ENCODE data around the gene PPP4R4. TPM values are rescaled to one million over a fixed set of nuclear protein-coding genes. Genes with fewer than 3 reads are reported as not detected.

PPP4R4 gene
- total RNA-seq, 1 experiment from 2014 or later, result 1.1 TPM

DNA sequence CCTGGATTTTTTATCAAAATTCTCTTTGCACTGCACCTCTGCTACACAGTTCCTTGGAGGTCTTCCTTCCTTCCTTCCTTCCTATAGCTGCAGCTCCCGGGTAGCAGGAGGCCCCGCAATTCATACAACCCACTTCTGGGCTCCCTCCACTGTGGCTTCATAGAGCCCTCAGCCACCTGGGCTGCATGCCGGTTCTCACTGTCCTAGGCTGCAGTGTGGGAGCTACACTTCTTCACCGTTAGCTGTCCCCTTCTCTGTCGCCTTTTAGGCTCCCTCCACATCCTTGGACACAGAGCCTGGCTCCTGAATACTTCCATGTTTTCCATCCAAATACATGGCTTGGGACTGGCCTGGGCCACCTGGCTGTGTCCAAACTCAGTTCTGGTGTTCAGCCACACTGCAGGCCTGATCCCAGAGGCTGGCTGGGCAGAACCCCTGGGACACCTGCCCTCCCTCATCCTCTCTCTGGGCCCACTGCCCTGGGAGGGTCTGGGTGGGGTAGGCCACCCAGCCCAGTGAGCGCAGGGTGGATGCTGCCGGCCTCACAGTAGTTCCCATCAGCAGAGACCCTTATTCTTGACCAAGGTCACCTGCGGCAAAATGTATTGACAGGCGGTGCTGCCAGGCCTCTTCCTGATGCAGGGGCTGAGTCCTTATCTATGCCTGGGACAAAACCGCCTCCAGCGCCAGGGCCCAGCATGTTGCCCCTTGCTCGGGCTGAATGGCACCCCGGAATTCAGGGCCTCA lies 117.2 kb downstream of the PPP4R4 start:
- no TSS peak for BruUV-seq (replicated peaks)
- ChIA-PET POLR2A (no interaction called here), CTCF (no interaction called here)
- Histone ChIP-seq H3K9me3 (ENCODE audit: control insufficient read depth, insufficient read depth, low read depth, low read length) (no peaks in the 10 kb centered on the region), H3K4me1 (ENCODE audit: control insufficient read depth, insufficient read depth, low read length) (no peaks in the 10 kb centered on the region), H3K27me3 (ENCODE audit: control insufficient read depth, insufficient read depth, low read length) (no peaks in the 10 kb centered on the region), H3K4me3 (ENCODE audit: low read depth in 2 of 2, low read length in 2 of 2) (no peak overlapping the region), H3K36me3 (ENCODE audit: control insufficient read depth, insufficient read depth, low read length) (no peaks in the 10 kb centered on the region), H3K27ac (ENCODE audit: low read length) (no peak overlapping the region)
- TF ChIP-seq SIN3A (IDR thresholded peaks at IDR 0.05; ENCODE audit: borderline replicate concordance, insufficient read depth, low read depth, low read length), result no peak
- TF ChIP-seq, protein P1, sequence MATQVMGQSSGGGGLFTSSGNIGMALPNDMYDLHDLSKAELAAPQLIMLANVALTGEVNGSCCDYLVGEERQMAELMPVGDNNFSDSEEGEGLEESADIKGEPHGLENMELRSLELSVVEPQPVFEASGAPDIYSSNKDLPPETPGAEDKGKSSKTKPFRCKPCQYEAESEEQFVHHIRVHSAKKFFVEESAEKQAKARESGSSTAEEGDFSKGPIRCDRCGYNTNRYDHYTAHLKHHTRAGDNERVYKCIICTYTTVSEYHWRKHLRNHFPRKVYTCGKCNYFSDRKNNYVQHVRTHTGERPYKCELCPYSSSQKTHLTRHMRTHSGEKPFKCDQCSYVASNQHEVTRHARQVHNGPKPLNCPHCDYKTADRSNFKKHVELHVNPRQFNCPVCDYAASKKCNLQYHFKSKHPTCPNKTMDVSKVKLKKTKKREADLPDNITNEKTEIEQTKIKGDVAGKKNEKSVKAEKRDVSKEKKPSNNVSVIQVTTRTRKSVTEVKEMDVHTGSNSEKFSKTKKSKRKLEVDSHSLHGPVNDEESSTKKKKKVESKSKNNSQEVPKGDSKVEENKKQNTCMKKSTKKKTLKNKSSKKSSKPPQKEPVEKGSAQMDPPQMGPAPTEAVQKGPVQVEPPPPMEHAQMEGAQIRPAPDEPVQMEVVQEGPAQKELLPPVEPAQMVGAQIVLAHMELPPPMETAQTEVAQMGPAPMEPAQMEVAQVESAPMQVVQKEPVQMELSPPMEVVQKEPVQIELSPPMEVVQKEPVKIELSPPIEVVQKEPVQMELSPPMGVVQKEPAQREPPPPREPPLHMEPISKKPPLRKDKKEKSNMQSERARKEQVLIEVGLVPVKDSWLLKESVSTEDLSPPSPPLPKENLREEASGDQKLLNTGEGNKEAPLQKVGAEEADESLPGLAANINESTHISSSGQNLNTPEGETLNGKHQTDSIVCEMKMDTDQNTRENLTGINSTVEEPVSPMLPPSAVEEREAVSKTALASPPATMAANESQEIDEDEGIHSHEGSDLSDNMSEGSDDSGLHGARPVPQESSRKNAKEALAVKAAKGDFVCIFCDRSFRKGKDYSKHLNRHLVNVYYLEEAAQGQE (IDR thresholded peaks at IDR 0.05; ENCODE audit: insufficient read depth in 1 of 2, low read depth in 2 of 2, low read length in 1 of 2), result no peak
- no peak for TF ChIP-seq TCF7L2 (IDR thresholded peaks at IDR 0.05; ENCODE audit: low read depth, low read length)
- TF ChIP-seq, protein P2, sequence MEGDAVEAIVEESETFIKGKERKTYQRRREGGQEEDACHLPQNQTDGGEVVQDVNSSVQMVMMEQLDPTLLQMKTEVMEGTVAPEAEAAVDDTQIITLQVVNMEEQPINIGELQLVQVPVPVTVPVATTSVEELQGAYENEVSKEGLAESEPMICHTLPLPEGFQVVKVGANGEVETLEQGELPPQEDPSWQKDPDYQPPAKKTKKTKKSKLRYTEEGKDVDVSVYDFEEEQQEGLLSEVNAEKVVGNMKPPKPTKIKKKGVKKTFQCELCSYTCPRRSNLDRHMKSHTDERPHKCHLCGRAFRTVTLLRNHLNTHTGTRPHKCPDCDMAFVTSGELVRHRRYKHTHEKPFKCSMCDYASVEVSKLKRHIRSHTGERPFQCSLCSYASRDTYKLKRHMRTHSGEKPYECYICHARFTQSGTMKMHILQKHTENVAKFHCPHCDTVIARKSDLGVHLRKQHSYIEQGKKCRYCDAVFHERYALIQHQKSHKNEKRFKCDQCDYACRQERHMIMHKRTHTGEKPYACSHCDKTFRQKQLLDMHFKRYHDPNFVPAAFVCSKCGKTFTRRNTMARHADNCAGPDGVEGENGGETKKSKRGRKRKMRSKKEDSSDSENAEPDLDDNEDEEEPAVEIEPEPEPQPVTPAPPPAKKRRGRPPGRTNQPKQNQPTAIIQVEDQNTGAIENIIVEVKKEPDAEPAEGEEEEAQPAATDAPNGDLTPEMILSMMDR (IDR thresholded peaks at IDR 0.05), result no peak
- no peak for TF ChIP-seq POLR2AphosphoS5 (IDR thresholded peaks at IDR 0.05; ENCODE audit: low read depth, low read length)
- in situ Hi-C loops (cut with HindIII; ENCODE audit: low pct_unique_long_range_greater_than_20kb, low sequenced_read_pairs) (no loop called here), intact Hi-C loops (cut with micrococcal nuclease; ENCODE audit: unreplicated experiment) (no loop called here)
- ATAC-seq (no peak), DNase-seq (ENCODE audit: low read depth, low spot score) (no peak)

DNA sequence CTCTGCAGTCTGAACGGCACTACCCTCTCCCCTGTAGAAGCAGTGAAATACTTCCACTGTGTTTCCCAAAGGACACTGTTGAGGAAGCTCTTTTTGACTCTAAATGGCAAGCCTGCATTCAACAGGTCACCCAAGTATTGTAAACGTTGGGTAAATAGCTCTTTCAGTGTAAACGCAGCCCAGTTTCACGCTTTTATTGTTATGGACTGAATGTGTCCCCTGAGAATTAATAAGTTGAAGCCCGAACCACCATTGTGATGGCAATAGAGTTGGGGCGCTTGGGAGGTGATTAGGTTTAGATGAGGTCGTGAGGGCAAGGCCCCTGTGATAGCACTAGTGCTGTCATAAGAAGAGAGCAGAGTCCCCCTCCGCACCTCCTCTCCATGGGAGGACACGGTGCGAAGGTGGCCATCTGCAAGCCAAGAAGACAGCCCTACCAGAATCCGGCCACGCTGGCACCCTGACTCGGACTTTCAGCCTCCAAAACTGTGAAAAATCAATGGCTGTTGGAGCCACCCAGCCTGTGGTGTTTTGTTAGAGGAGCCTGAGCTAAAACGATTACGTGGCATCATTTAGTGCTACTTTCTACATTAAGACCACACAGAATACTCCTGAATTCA lies 117.9 kb downstream of the PPP4R4 start:
- no peak for DNase-seq (ENCODE audit: low read depth, low spot score)
- no peaks in the 10 kb centered on the region for H3K27me3 ChIP-seq (ENCODE audit: control insufficient read depth, insufficient read depth, low read length)
- in situ Hi-C loops (cut with HindIII; ENCODE audit: low pct_unique_long_range_greater_than_20kb, low sequenced_read_pairs), result no loop called here
- H3K27ac ChIP-seq (ENCODE audit: low read length), result no peak overlapping the region
- H3K36me3 ChIP-seq (ENCODE audit: control insufficient read depth, insufficient read depth, low read length), result no peaks in the 10 kb centered on the region
- CTCF ChIA-PET, result no interaction called here
- BruUV-seq (replicated peaks), result no TSS peak
- no peaks in the 10 kb centered on the region for H3K4me1 ChIP-seq (ENCODE audit: control insufficient read depth, insufficient read depth, low read length)
- POLR2A ChIA-PET, result no interaction called here
- TF ChIP-seq, protein P1 (IDR thresholded peaks at IDR 0.05; ENCODE audit: insufficient read depth in 1 of 2, low read depth in 2 of 2, low read length in 1 of 2), result no peak
- TF ChIP-seq, protein P2 (IDR thresholded peaks at IDR 0.05), result no peak
- no peak for TF ChIP-seq POLR2AphosphoS5 (IDR thresholded peaks at IDR 0.05; ENCODE audit: low read depth, low read length)
- TF ChIP-seq TCF7L2 (IDR thresholded peaks at IDR 0.05; ENCODE audit: low read depth, low read length), result no peak
- TF ChIP-seq SIN3A (IDR thresholded peaks at IDR 0.05; ENCODE audit: borderline replicate concordance, insufficient read depth, low read depth, low read length), result no peak
- no peaks in the 10 kb centered on the region for H3K9me3 ChIP-seq (ENCODE audit: control insufficient read depth, insufficient read depth, low read depth, low read length)
- no peak overlapping the region for H3K4me3 ChIP-seq (ENCODE audit: low read depth in 2 of 2, low read length in 2 of 2)
- no peak for ATAC-seq
- intact Hi-C loops (cut with micrococcal nuclease; ENCODE audit: unreplicated experiment), result no loop called here
